SKM-1 (cell line): ENCODE data around the gene IFT88.

Experiments
- DNase-seq: peaks from one replicate; lab custom pipeline; 2025; ENCODE audit not compliant: unreplicated experiment; lab: John Stamatoyannopoulos, UW

The IFT88 gene

DNA sequence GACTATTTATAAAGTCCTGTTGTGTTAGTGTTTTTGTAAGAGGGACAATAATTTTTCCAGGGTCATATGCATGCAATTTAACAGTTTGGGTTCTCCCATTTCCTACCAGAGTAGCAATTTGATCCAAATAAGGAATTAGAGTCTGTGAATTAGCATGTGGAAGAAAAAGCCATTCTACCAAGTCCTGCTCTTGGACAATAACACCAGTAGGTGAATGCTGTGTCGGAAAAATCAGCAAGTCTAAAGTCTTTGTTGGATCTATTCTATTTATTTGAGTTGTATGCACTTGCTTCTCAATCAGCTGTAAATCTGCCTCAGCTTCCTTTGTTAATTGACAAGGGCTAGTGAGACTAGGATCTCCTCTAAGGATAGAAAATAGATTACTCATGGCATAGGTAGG is 115.1 kb downstream of the IFT88 start:
- no peak for DNase-seq

- no peak for DNase-seq
These were observed 117.1 kb downstream of the IFT88 start for GRCh38 chr13:20684041-20684440.

- no peak for DNase-seq
These were observed 117.6 kb downstream of the IFT88 start for GRCh38 chr13:20684546-20684945.

GRCh38 chr13:20685092-20685491 is 118.1 kb downstream of the IFT88 start:
- DNase-seq = no peak

DNA sequence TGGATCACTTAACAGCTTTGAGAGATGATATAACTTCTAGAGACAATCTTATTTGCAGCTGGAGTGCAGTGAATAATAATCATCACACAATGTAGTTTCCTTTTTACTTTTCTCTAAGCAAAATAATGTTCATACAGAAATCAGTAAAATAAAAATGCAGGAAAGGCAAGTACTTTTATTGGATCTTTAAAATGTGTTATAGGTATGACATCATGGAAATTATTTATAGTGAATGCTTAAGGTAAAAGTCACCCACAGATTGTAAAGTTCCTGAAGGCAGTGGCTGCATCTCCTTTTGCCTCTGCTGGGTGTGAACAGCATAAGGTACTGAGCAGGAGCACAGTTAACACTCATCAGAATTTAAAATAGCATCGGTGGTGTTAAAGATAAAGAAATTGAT is 119.2 kb downstream of the IFT88 start:
- no peak for DNase-seq

DNA sequence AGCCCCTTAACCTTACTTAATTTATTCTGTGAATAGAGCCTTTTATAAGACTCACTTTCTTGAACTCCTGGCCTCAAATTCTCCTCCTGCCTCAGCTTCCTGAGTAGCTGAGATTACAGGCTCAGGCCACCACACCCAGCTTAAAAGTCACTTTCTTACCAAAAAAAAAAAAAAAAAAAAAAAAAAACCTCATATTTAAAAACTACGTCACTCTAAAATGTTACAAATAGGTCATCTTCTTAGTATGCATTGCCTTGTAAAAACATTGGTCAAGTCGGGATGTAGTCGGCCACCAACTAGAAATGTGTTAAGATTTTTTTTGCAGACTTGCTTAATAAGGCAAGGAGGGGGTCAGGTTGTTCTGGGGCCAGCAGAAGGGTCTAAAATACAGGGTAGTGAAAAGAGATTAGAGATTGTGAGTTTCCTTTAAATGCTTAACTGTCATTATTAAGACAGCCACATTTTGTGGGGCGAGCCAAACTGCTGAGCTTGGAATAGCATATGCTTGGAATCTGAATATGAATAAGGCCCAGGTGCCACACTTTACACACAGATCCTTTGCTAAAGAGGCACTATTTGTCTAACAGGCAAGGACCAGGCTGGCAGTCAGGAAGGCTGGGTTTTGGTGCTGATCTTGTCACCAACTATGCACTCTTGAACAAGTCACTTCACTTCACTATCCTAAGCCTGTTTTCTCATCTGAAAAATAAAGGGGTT is 120.1 kb downstream of the IFT88 start:
- no peak for DNase-seq

DNA sequence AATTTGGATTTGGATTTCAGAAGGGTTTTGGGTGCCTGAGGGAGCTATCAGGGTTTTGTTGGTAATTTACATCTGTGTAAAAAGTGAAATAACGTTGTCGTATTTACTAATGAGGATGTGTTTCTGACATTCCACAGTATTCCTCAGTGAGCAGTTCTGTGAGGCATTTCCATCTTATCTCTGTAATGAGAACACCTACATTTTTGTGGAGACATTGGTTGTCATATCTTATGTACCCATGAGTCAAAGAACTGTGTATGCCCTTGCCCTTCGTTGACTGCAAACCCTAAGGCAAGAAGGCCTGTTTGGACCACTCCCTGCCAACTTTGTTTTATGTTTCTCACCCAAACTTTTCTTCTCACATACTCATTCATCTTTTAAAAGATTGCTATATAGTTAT is 122.3 kb downstream of the IFT88 start:
- no peak for DNase-seq

- no peak for DNase-seq
These were observed 124.7 kb downstream of the IFT88 start for GRCh38 chr13:20691616-20692015.

DNA sequence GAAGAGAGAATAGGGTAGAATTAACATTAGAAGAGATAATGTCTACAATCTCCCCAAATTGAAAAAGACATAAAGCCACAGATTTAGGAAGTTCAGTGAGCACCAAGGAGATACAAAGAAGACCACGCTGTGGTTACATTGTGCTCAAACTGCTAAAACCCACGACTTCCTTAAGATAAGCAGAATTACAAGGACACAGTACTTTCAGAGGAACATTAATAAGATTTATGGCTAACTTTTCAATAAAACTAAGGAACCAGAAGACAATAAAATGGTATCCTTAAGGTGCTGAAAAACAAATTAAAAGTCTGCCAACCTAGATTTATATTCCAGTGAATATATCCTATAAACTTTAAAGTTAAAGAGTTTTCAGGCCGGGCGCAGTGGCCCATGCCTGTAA is 129.1 kb downstream of the IFT88 start:
- no peak for DNase-seq

GRCh38 chr13:20699715-20700114 is 132.8 kb downstream of the IFT88 start:
- no peak for DNase-seq

- no peak for DNase-seq
These were observed 133.3 kb downstream of the IFT88 start for GRCh38 chr13:20700288-20700687.

- no peak for DNase-seq
These were observed 134.5 kb downstream of the IFT88 start for GRCh38 chr13:20701461-20701860.

GRCh38 chr13:20702530-20702914 is 135.6 kb downstream of the IFT88 start:
- no peak for DNase-seq

DNA sequence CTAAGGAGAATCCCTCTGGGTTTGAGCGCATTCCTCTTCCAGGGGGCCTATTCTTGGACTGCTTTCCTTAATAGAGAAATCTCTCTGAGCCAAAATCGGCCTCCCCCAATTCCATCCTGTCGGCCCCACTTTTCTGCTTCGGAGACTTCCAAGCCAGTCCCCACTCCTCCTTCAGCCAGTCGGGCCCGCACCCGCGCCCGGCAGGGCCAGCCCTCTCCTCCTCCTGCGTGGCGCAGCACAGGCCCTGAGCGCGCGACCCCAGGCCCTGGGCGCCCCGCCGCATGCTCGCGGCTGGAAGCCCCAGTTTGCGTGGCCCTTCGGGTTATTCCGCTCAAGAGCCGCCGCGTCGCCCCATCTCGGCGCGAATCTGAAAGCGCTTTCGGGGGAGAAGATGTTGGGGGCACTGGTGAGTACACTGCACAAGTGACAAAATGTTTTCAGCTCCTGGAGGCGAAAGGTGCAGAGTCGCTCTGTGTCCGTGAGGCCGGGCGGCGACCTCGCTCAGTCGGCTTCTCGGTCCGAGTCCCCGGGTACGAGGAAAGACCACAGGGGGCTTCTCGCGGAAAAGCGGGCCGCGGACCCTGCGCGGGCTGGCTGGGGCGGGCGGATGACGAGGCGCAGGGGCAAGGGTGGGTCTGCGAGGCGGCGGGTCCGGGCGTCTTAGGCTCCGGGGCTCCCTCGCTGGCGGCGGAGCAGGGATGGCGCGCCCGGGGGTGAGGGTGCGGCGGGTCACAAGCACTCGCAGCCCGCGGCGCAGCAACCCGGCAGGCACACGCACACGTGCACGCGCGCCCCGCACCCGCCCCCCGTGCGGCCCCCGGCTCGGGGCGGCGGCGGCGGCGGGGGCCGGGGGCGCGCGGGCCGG is 136.2 kb downstream of the IFT88 start, which contains the start of gene IL17D:
IL17D (plus strand) TSS at position 785 of the 865 bp plus-strand sequence. CDS start 303 bp downstream, outside the sequence.
- DNase-seq = no peak

- peak; percentile 42 for DNase-seq
These were observed 137.0 kb downstream of the IFT88 start for GRCh38 chr13:20703780-20704458.

DNA sequence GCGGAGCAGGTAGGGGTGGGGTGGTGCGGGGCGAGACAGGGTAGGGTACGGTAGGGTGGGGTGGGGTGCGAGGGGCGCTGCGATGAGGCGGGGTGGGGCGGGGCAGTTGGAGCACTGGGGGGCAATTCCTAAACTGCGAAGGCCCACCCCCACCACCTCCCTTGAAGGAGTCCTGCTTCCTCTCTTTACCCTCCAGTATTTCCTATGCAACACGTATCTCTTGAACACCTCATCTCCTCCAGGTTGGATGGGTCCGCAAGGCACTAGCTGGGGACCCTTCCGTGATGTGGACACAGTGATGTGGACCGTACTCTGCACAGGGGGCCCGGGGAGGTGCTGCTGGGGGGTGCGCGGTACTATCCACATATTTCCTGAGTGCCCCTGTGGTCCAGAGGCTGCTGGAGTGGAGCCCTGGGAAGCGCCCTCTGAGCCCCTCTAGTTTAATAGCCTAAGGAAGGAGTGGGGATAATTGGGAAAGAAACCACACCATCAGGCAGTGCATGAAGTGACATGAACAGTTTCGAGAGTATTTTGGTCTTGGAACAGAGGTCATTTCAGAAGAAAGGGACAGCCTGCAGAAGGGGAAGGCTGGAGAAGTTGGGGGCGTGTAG is 137.6 kb downstream of the IFT88 start:
- DNase-seq = no peak

DNA sequence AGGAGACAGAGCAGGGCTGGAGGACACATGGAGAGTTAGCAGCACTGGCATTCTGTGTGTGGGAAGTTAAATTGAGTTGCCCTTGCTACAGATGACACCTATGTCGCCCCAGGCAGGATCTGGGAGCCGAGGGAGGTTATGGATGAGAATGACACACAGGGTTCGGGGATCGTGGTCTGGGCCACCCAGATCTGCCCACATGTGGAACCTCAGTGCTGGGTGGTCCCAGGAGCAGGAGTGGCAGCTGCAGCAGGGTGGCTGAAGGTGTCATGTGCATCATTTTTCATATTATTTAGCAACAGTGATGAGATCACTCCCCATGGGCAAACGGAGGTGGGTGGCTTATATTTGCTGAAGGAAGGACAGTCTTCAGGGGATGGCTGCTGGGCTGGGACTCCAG is 139.7 kb downstream of the IFT88 start:
- DNase-seq = no peak

- DNase-seq = no peak
These were observed 141.3 kb downstream of the IFT88 start for GRCh38 chr13:20708216-20708615.

DNA sequence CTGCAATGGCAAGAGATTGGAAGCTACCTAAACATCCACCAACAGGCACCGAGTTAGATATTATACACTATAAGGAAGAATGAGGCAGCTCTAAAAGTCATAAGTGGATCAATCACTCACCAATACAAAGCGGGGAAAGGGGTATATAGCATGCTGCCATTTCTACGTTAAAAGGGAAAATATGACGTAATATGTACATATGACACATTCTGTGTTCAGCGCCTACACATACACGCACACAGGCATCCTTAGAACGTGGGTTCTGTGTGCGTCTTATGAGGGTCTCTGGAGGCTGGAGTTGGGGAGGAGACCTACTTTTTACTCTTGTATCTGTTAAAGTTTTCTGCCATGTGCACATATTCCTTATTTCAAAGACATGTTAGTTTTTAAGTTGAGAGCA is 142.4 kb downstream of the IFT88 start:
- DNase-seq = no peak

- DNase-seq = no peak
These were observed 142.8 kb downstream of the IFT88 start for GRCh38 chr13:20709782-20710181.

DNA sequence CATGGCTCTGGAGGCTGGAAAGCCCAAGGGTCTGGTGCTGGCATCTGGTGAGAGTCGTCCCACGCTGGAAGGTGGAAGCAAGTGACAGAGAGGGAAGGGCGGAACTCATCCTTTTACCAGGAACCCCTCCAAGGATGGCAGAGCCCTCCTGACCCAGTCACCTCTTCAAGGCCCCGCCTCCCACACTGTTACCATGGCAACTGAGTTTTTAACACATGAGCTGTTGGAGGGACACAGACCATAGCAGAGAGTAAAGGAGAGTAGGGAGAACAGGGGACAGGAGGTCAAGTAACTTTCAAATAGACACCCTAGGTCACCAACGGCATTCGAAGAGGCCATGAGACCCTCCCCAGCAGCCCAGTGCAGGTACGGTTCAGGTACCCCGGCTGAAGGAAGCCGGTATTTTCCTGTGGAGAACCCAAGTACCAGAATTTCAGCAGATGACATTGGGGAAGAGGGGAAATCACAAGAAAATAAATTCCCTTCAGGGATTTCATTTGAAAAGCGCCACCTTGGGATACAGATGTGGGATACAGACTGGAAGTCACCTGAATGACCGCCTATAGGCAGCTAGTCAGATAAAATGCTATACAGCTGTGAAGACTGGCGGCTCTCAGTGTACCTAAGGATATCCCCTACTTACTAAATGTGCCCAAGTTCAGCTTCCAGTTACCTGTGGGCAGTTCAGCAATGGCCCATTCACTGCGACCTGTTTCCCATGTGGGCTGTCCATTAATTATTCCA is 144.5 kb downstream of the IFT88 start:
- no peak for DNase-seq
